Neural progenitor cell (in vitro differentiated cells): ENCODE results near the gene C9orf50. TPM values are rescaled to one million over a fixed set of nuclear protein-coding genes. Genes with fewer than 3 reads are reported as not detected.

ENCODE experiments used
- DNase-seq: peaks from one replicate; pipeline ENCODE4 v3.0.0-alpha.2; 2016; ENCODE audit warnings: low spot score
- H2AFZ ChIP-seq: fragments of 200-600 bp; sonication (generic); replicated peaks from 2 replicates; pipeline ENCODE4 v1.6.1; 2016; ENCODE audit warnings: antibody characterized with exemption
- H3F3A ChIP-seq: fragments of 200-600 bp; sonication (generic); 2 replicates; pipeline ENCODE4 v1.6.1; 2016; ENCODE audit warnings: antibody characterized with exemption, low read depth
- H3K27ac ChIP-seq: fragments of 200-600 bp; sonication (generic); 2 replicates; pipeline ENCODE4 v1.5.1; 2016; ENCODE audit warnings: mild to moderate bottlenecking
- H3K27me3 ChIP-seq: fragments of 200-600 bp; sonication (generic); 2 replicates; pipeline ENCODE4 v1.6.1; 2016; ENCODE audit warnings: mild to moderate bottlenecking, moderate library complexity
- H3K36me3 ChIP-seq: fragments of 200-600 bp; sonication (generic); 2 replicates; pipeline ENCODE4 v1.5.1; 2016
- H3K4me1 ChIP-seq: fragments of 200-600 bp; sonication (generic); 2 replicates; pipeline ENCODE4 v1.6.1; 2016; ENCODE audit warnings: mixed run types
- H3K4me2 ChIP-seq: fragments of 200-600 bp; sonication (generic); 2 replicates; pipeline ENCODE4 v1.6.1; 2016
- H3K4me3 ChIP-seq: fragments of 200-600 bp; sonication (generic); 2 replicates; pipeline ENCODE4 v1.5.1; 2016
- H3K79me2 ChIP-seq: fragments of 200-600 bp; sonication (generic); 2 replicates; pipeline ENCODE4 v1.6.1; 2016; ENCODE audit warnings: low read depth
- H3K9ac ChIP-seq: fragments of 200-600 bp; sonication (generic); 2 replicates; pipeline ENCODE4 v1.6.1; 2016
- H3K9me3 ChIP-seq: fragments of 200-600 bp; sonication (generic); 2 replicates; pipeline ENCODE4 v1.5.1; 2016; ENCODE audit warnings: low read depth
- H4K20me1 ChIP-seq: fragments of 200-600 bp; sonication (generic); 2 replicates; pipeline ENCODE4 v1.6.1; 2016; ENCODE audit warnings: low read depth
- H3K27ac Mint-ChIP-seq: 3 replicates; pipeline ENCODE4 v1.8.0; 2021; ENCODE audit warnings: mixed read lengths
- H3K27me3 Mint-ChIP-seq: 2 replicates; pipeline ENCODE4 v1.8.0; 2022; ENCODE audit warnings: low read depth, mild to moderate bottlenecking, inconsistent platforms, moderate library complexity, mixed read lengths; ENCODE audit not compliant: insufficient read depth
- H3K36me3 Mint-ChIP-seq: 3 replicates; pipeline ENCODE4 v1.8.0; 2021; ENCODE audit warnings: mixed read lengths
- H3K4me1 Mint-ChIP-seq: 3 replicates; pipeline ENCODE4 v1.8.0; 2021; ENCODE audit warnings: mixed read lengths
- H3K4me3 Mint-ChIP-seq: 3 replicates; pipeline ENCODE4 v1.8.0; 2021; ENCODE audit warnings: mild to moderate bottlenecking, moderate library complexity, mixed read lengths
- H3K9me3 Mint-ChIP-seq: 3 replicates; pipeline ENCODE4 v1.8.0; 2020; ENCODE audit warnings: mixed read lengths
- CTCF ChIP-seq: fragments of 200-600 bp; sonication (generic); IDR thresholded peaks from 2 replicates; pipeline ENCODE4 v1.5.1; 2017; ENCODE audit warnings: antibody characterized with exemption, mild to moderate bottlenecking
- EZH2 ChIP-seq: fragments of 200-600 bp; sonication (generic); IDR thresholded peaks from 2 replicates; pipeline ENCODE4 v1.6.1; 2017; ENCODE audit warnings: antibody characterized with exemption, mild to moderate bottlenecking, moderate library complexity
- EZH2phosphoT487 ChIP-seq: fragments of 200-600 bp; sonication (generic); IDR thresholded peaks from 2 replicates; pipeline ENCODE4 v1.6.1; 2017; ENCODE audit warnings: antibody characterized with exemption
- total RNA-seq: library from RNA; depleted of rRNA; stranded (reverse); fragments of >200 nt; gene quantifications from 2 replicates; pipeline ENCODE4 v1.2.3, GENCODE V29; 2015; ENCODE audit warnings: low replicate concordance

C9orf50 gene
- total RNA-seq, 1 donor from 2014 or later, result not detected

DNA sequence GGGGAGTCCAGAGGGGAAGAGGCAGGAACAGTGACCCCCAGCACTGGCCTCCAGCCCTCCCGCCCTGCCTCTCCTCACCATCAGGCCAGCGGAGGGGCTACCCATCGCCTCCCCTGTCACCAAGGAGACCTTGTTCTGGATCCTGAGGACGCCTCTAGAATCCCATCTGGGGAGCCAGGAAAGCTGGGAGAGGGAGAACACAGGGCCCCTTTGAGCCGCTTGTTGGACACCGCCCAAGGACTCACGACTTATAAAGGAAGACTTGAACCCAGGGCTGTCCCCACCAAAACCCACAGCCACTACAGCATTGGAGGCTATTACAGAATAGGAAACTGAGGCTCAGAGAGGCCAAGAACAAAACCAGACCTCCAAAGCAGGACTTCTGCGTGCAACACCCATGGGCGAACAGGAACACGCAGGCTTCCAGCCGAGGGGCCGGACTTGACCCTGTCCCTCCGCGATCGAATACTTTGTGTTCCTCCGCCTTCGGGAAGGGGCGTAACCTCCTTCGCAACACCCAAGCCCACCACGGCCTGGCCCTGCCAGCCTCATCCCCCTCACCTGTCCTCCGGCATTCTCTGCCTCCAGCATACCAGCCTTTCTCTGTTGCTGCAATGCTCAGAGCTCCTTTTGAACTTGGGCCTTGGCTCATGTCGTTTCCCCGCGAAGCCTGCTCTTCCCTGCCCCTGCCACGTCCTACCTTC is 54.2 kb downstream of the C9orf50 start:
- DNase-seq, result no peak
- Histone ChIP-seq H3K27ac (no peak overlapping the region), H3K4me2 (no peak overlapping the region), H3K36me3 (no peaks in the 10 kb centered on the region), H4K20me1 (no peaks in the 10 kb centered on the region), H3K9ac (no peak overlapping the region), H3F3A (peaks cover 34% of the 10 kb centered on the region), H2AFZ (no peak overlapping the region), H3K79me2 (no peaks in the 10 kb centered on the region), H3K4me3 (no peak overlapping the region), H3K9me3 (no peaks in the 10 kb centered on the region), H3K27me3 (no peaks in the 10 kb centered on the region), H3K4me1 (peaks cover 29% of the 10 kb centered on the region)
- H3K4me1 Mint-ChIP-seq, result peaks cover 64% of the 10 kb centered on the region
- H3K27me3 Mint-ChIP-seq, result peaks cover 18% of the 10 kb centered on the region
- peak overlapping the region; percentile 88 for H3K4me3 Mint-ChIP-seq
- H3K27ac Mint-ChIP-seq, result peak overlapping the region; percentile 86
- TF ChIP-seq CTCF, result no peak
- TF ChIP-seq EZH2, result no peak
- TF ChIP-seq EZH2phosphoT487, result no peak
- no peaks in the 10 kb centered on the region for H3K9me3 Mint-ChIP-seq
- H3K36me3 Mint-ChIP-seq, result no peaks in the 10 kb centered on the region

DNA sequence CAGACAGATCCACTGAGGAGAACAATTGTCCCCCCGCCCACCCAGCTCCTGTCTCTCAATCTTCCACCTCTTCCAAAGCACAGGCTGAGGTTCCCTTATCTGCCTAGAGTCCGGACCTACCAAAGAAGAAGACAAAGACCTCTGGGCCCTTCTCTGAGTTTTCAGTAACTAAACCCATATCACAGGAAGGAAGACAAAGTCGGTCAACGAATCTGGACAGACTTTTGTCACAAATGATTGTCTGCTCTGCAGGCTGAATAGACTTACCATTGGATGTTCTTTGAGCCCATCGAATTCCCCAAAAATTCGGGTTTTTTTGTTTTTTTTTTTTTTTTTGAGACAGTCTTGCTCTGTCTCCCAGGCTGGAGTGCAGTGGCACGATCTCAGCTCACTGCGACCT is 58.0 kb downstream of the C9orf50 start:
- Histone ChIP-seq H3K9me3 (no peaks in the 10 kb centered on the region), H3K79me2 (no peaks in the 10 kb centered on the region), H4K20me1 (no peaks in the 10 kb centered on the region), H3K27ac (no peak overlapping the region), H2AFZ (no peak overlapping the region), H3K27me3 (no peaks in the 10 kb centered on the region), H3F3A (peaks cover 34% of the 10 kb centered on the region), H3K36me3 (no peaks in the 10 kb centered on the region), H3K4me3 (no peak overlapping the region), H3K4me2 (no peak overlapping the region), H3K9ac (no peak overlapping the region), H3K4me1 (peaks cover 48% of the 10 kb centered on the region)
- no peaks in the 10 kb centered on the region for H3K9me3 Mint-ChIP-seq
- peaks cover 71% of the 10 kb centered on the region for H3K4me1 Mint-ChIP-seq
- peak overlapping the region; percentile 93 for H3K27ac Mint-ChIP-seq
- peaks cover 23% of the 10 kb centered on the region for H3K27me3 Mint-ChIP-seq
- DNase-seq, result no peak
- H3K4me3 Mint-ChIP-seq, result no peak overlapping the region
- no peaks in the 10 kb centered on the region for H3K36me3 Mint-ChIP-seq
- TF ChIP-seq CTCF, result no peak
- no peak for TF ChIP-seq EZH2phosphoT487
- TF ChIP-seq EZH2, result no peak

DNA sequence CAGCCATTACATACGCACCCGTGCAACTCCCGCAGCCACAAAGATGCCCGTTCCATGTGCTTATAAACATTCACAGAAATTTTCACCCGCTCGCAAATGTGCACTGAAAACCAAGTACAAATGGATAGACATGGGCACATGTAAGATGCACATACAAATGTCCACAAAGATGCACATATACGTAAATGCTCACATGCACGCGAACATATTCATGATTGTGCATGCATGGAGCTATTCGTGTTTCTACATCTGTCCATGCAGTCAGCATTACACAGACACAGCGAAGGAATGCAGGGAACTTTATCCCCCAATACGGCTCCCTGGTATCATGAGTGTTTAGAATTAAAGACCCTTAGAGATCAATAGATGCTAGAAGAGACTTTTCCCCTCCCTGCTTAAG is 58.4 kb downstream of the C9orf50 start:
- Mint-ChIP-seq H3K9me3 (no peaks in the 10 kb centered on the region), H3K27ac (peak overlapping the region; percentile 93), H3K4me3 (peak overlapping the region; percentile 68), H3K27me3 (peaks cover 23% of the 10 kb centered on the region), H3K36me3 (no peaks in the 10 kb centered on the region), H3K4me1 (peaks cover 72% of the 10 kb centered on the region)
- TF ChIP-seq EZH2phosphoT487, result no peak
- no peak for TF ChIP-seq CTCF
- TF ChIP-seq EZH2, result no peak
- Histone ChIP-seq H3K4me1 (peaks cover 48% of the 10 kb centered on the region), H3K79me2 (no peaks in the 10 kb centered on the region), H3K27me3 (no peaks in the 10 kb centered on the region), H3K4me3 (no peak overlapping the region), H3K9me3 (no peaks in the 10 kb centered on the region), H3K4me2 (peak overlapping the region; percentile 36), H3F3A (peaks cover 38% of the 10 kb centered on the region), H3K27ac (no peak overlapping the region), H3K9ac (no peak overlapping the region), H4K20me1 (no peaks in the 10 kb centered on the region), H3K36me3 (no peaks in the 10 kb centered on the region), H2AFZ (no peak overlapping the region)
- DNase-seq, result no peak

Other genes starting within 250 kb of the C9orf50 start
- gene NTMT1, start 5.1 kb upstream of the C9orf50 start, total RNA-seq, result 22.2 and 29.8 TPM in 2 replicates
- gene ASB6, start 21.1 kb upstream of the C9orf50 start, total RNA-seq, result 9.2 and 21.1 TPM in 2 replicates
- 1.5 and 5.2 TPM in 2 replicates for gene PRRX2, start 44.5 kb upstream of the C9orf50 start, total RNA-seq
- 2.3 and 2.9 TPM in 2 replicates for gene PTGES, start 131.9 kb upstream of the C9orf50 start, total RNA-seq
- gene TOR1B, start 182.1 kb upstream of the C9orf50 start, total RNA-seq, result 12.2 and 19.0 TPM in 2 replicates
- gene TOR1A, start 203.0 kb upstream of the C9orf50 start, total RNA-seq, result 39.6 and 42.4 TPM in 2 replicates
- 40.9 and 42.2 TPM in 2 replicates for gene C9orf78, start 214.2 kb upstream of the C9orf50 start, total RNA-seq
- 10.8 and 25.2 TPM in 2 replicates for gene USP20, start 214.4 kb upstream of the C9orf50 start, total RNA-seq